GM21723 (cell line): Measurements from ENCODE around the gene CCDC149.

Source experiments
- ATAC-seq: cut with Tn5 transposase; IDR thresholded peaks from one replicate; pipeline ENCODE4 v1.9.1; 2021; ENCODE audit warnings: mild to moderate bottlenecking, moderate library complexity; ENCODE audit not compliant: unreplicated experiment

The CCDC149 gene

GRCh38 chr4:24805566-24805965, 107.3 kb downstream of the CCDC149 start:
- ATAC-seq, result no peak

GRCh38 chr4:24805067-24805466, 107.8 kb downstream of the CCDC149 start:
- no peak for ATAC-seq

- ATAC-seq, result no peak
Measured at GRCh38 chr4:24802648-24803047, 110.2 kb downstream of the CCDC149 start.

- no peak for ATAC-seq
Measured at GRCh38 chr4:24801136-24801855, 111.5 kb downstream of the CCDC149 start.

GRCh38 chr4:24800325-24800895, 112.4 kb downstream of the CCDC149 start:
- no peak for ATAC-seq

GRCh38 chr4:24799544-24800324, 113.1 kb downstream of the CCDC149 start:
- no peak for ATAC-seq

GRCh38 chr4:24799196-24799543, 113.7 kb downstream of the CCDC149 start:
- ATAC-seq, result no peak

- ATAC-seq, result no peak
Measured at GRCh38 chr4:24798036-24798610, 114.7 kb downstream of the CCDC149 start.

GRCh38 chr4:24796620-24797019, 116.2 kb downstream of the CCDC149 start:
- no peak for ATAC-seq

GRCh38 chr4:24795666-24796381, 117.0 kb downstream of the CCDC149 start:
- ATAC-seq, result no peak

- ATAC-seq, result no peak
Measured at GRCh38 chr4:24794916-24795665, 117.8 kb downstream of the CCDC149 start, which contains the start of gene SOD3. Gene SOD3 (plus strand): TSS chr4:24795573. CDS start chr4:24799522, 3,949 bp downstream.

- ATAC-seq, result no peak
Measured at GRCh38 chr4:24794480-24794879, 118.4 kb downstream of the CCDC149 start.

GRCh38 chr4:24794051-24794450, 118.8 kb downstream of the CCDC149 start:
- no peak for ATAC-seq

GRCh38 chr4:24793219-24794005, 119.4 kb downstream of the CCDC149 start:
- ATAC-seq, result no peak

GRCh38 chr4:24792552-24792951, 120.3 kb downstream of the CCDC149 start:
- no peak for ATAC-seq

GRCh38 chr4:24791043-24791442, 121.8 kb downstream of the CCDC149 start:
- no peak for ATAC-seq

- no peak for ATAC-seq
Measured at GRCh38 chr4:24783506-24783905, 129.3 kb downstream of the CCDC149 start.

- no peak for ATAC-seq
Measured at GRCh38 chr4:24781999-24782745, 130.7 kb downstream of the CCDC149 start.
